ENCODE measurements around the gene PIGBOS1. TPM values are rescaled to one million over a fixed set of nuclear protein-coding genes. Genes with fewer than 3 reads are reported as not detected.
A peak's percentile ranks its signal among the peaks of the same experiment; 100 is the strongest.
"Not testable (repeated sequence)": the region's sequence is repeated elsewhere in the genome, so short reads cannot be mapped to it uniquely, and the experiment has no call there.

The PIGBOS1 gene
- total RNA-seq, 2 experiments from 2014 or later = 13.2 to 14.3 TPM

DNA sequence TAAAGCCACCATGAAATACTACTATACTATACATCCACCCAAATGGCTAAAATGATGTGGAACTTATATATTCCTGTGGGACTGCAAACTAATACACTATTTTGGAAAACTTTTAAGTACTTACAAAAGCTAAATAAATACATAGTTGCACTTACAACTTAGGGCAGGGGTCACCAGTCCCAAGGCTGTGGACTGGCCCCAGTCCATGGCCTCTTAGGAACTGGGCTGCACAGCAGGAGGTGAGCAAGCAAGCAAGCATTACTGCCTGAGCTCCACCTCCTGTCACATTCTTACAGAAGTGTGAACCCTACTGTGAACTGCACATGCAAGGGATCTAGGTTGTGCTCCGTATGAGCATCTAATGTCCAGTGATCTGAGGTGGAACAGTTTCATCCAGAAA, 18.2 kb upstream of the PIGBOS1 start:
- no peak for ATAC-seq
- Mint-ChIP-seq H3K27me3 (no peaks in the 10 kb centered on the region), H3K27ac (no peak overlapping the region), H3K4me1 (no peaks in the 10 kb centered on the region), H3K4me3 (no peak overlapping the region), H3K36me3 (peaks cover 29% of the 10 kb centered on the region), H3K9me3 (ENCODE audit: low read depth) (no peaks in the 10 kb centered on the region)
- no peak for DNase-seq
- CTCF ChIA-PET = interaction anchor here (1.6 kb wide), 1 partner anchor 71 kb away, joined by 3 read pairs; the partner anchor contains the start of genes CCPG1 and PIERCE2

DNA sequence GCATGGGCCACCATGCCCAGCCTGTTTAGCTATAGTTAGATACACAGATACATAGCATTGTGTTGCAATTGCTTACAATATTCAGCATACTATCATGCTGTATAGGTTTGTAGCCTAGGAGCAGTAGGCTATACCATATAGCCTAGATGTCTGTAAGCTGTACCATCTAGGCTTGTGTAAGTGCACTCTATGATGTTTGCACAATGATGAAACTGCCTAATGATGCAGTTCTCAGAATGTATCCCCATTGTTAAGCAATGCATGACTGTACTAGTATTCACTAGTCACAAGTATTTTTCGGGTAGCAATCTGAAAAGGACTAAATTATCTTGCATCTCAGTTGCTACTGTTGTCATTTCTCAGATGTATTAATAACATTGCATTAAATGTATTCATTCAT, 16.1 kb upstream of the PIGBOS1 start:
- Mint-ChIP-seq H3K27ac (no peak overlapping the region), H3K27me3 (no peaks in the 10 kb centered on the region), H3K4me3 (no peak overlapping the region), H3K9me3 (ENCODE audit: low read depth) (no peaks in the 10 kb centered on the region), H3K36me3 (peaks cover 37% of the 10 kb centered on the region), H3K4me1 (no peaks in the 10 kb centered on the region)
- DNase-seq = no peak
- ATAC-seq = no peak
- CTCF ChIA-PET = no interaction called here

DNA sequence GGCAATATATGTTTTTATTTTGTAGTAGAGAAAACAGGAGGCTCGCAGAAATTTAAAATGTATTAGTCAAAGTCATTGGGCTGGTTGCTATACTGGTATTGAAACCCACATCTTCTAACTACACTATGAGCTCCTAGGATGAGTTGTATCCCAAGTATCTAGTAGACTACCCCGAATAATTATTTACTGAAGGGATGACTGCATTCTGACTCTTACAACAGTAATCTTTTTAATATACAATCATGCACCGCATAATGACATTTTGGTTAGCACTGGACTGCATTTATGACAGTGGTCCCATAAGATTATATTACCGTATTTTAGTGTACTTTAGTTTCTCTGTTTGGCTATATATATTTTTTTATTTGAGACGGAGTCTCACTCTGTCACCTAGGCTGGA, 15.4 kb upstream of the PIGBOS1 start:
- no peak overlapping the region for H3K27ac Mint-ChIP-seq
- H3K4me1 Mint-ChIP-seq = no peaks in the 10 kb centered on the region
- no peaks in the 10 kb centered on the region for H3K9me3 Mint-ChIP-seq (ENCODE audit: low read depth)
- H3K4me3 Mint-ChIP-seq = no peak overlapping the region
- CTCF ChIA-PET = no interaction called here
- H3K27me3 Mint-ChIP-seq = no peaks in the 10 kb centered on the region
- H3K36me3 Mint-ChIP-seq = peaks cover 32% of the 10 kb centered on the region
- DNase-seq (no peak), ATAC-seq (no peak)

DNA sequence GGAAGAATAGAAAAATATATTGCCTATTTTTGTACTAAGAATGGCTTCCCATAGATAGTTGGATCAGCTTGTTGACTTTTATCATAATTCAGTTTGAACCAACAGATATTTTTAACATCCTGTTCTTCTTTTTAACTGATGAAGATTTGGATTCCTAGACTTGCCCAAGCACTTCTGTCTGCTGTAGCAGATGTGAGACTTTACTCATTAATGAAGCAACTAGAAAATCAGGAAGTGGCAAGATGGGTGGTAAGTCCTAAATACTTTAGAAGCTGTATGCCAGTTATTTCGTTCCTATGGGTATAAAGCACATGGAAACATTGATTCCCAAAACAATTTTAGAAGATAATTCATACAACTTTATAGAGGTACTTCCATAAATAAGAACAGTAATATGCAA, 8.5 kb upstream of the PIGBOS1 start:
- DNase-seq (no peak), ATAC-seq (no peak)
- CTCF ChIA-PET = no interaction called here
- Mint-ChIP-seq H3K27me3 (no peaks in the 10 kb centered on the region), H3K36me3 (peaks cover 24% of the 10 kb centered on the region), H3K4me1 (peaks cover 3% of the 10 kb centered on the region), H3K27ac (no peak overlapping the region), H3K9me3 (ENCODE audit: low read depth) (no peaks in the 10 kb centered on the region), H3K4me3 (no peak overlapping the region)

DNA sequence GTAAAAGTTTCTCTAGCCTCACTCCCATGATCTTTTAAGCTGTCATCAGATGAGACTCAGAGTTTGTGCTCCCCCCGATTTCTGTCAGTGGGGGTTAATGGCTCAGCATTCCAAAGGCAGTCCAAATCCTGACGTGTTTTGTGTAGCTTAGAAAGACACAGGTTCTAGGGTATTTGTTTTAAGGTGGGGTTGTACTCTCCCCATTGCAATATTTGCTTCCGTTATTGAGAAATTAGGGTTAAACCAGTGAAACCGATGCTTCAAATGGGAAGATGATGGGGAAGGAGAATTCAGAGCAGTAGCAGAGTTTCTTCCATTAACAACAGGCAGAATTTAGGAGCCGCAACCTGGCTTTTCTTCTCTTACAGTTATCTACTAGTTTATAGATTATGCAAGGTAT, 3.5 kb upstream of the PIGBOS1 start:
- H3K9me3 Mint-ChIP-seq (ENCODE audit: low read depth) = no peaks in the 10 kb centered on the region
- peaks cover 25% of the 10 kb centered on the region for H3K4me1 Mint-ChIP-seq
- peaks cover 30% of the 10 kb centered on the region for H3K36me3 Mint-ChIP-seq
- no peak overlapping the region for H3K27ac Mint-ChIP-seq
- no peak overlapping the region for H3K4me3 Mint-ChIP-seq
- CTCF ChIA-PET = interaction anchor here (1.1 kb wide), 1 partner anchor 117 kb away, joined by 4 read pairs; no protein-coding TSS in a partner anchor
- DNase-seq (no peak), ATAC-seq (no peak)
- H3K27me3 Mint-ChIP-seq = no peaks in the 10 kb centered on the region

DNA sequence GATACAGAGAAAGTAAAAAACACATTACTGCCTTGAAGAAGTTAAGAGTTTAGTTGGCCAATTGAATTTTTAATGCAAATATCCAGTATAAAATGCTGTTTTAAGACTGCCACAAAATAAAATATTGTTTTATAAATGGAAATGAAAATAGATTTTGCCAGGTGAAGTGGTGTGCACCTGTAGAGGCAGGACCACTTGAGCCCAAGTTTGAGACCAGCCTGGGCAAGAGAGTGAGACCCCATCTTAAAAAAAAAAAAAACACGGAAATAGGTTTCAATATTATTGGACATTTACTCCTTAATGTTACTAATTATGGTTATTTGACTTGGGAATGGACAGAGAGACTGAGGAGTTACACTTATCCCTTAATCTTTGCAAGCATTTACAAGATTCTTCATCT, 2.0 kb upstream of the PIGBOS1 start:
- Mint-ChIP-seq H3K36me3 (peaks cover 33% of the 10 kb centered on the region), H3K4me3 (no peak overlapping the region), H3K27ac (no peak overlapping the region), H3K27me3 (no peaks in the 10 kb centered on the region), H3K9me3 (ENCODE audit: low read depth) (no peaks in the 10 kb centered on the region), H3K4me1 (peaks cover 33% of the 10 kb centered on the region)
- DNase-seq (no peak), ATAC-seq (no peak)
- CTCF ChIA-PET = no interaction called here

DNA sequence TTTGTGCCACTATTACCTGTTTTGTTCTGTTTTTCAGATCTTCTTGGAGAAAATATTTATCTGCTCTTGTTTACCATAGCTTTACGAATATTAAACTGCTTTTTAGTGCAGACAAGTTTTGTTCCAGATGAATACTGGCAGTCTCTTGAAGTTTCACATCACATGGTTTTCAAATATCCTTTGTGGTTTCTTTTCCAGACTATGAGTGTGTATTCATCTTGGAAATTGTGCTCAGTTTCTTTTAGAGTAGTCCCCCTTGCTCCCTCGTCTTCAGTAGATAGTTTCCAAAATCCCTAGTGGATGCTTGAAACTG, 1.3 kb upstream of the PIGBOS1 start:
- no peaks in the 10 kb centered on the region for H3K9me3 Mint-ChIP-seq (ENCODE audit: low read depth)
- peak overlapping the region; percentile 94 for H3K4me3 Mint-ChIP-seq
- H3K27ac Mint-ChIP-seq = peak overlapping the region; percentile 68
- no peak for DNase-seq
- CTCF ChIA-PET = interaction anchor here (1.9 to 2.7 kb wide), 4 partner anchors 29 to 119 kb away, joined by 6 to 22 read pairs (median 13); partner anchors contain the start of genes CCPG1 and PIERCE2
- no peak for ATAC-seq
- H3K27me3 Mint-ChIP-seq = no peaks in the 10 kb centered on the region
- peaks cover 41% of the 10 kb centered on the region for H3K4me1 Mint-ChIP-seq
- H3K36me3 Mint-ChIP-seq = peaks cover 39% of the 10 kb centered on the region

DNA sequence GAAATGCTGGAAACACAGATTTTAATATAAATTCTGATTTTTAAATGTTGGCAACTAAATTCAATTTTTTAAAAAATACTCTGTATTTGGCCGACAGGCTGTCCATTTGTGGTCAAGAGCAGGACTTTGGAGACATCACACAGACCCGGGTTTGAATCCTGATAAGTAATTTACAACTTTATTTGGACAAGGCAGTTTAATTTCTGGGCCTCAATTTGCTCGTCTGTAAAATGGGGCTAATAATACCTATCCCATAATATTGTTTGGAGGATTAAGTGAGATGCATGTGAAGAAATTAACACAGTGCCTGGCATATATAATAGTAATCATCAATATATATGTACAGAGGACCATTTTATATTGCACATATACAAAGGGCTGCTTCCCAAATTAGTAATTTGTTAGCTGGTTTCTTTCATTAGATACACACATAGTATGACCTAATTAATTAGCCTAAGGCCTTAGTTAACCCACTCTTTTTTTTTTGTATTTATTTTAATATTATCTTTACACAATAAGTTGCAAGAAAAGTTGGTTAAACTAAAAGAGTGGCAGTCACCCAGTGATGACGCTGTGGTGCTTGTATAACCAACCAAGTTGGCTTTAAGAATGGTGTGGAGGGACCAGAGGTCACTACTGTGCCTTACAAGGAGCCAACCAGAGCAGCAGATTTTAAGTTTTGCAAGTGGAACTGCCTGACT, 764 bp upstream of the PIGBOS1 start:
- CTCF ChIA-PET = interaction anchor here (0.8 to 2.7 kb wide), 10 partner anchors 25 to 120 kb away, joined by 3 to 22 read pairs (median 4); partner anchors contain the start of genes CCPG1 and PIERCE2
- H3K4me3 Mint-ChIP-seq = peak overlapping the region; percentile 94
- peak; percentile 62 for DNase-seq
- peak overlapping the region; percentile 99 for H3K27ac Mint-ChIP-seq
- H3K36me3 Mint-ChIP-seq = peaks cover 43% of the 10 kb centered on the region
- H3K4me1 Mint-ChIP-seq = peaks cover 45% of the 10 kb centered on the region
- no peaks in the 10 kb centered on the region for H3K27me3 Mint-ChIP-seq
- no peaks in the 10 kb centered on the region for H3K9me3 Mint-ChIP-seq (ENCODE audit: low read depth)
- no peak for ATAC-seq

DNA sequence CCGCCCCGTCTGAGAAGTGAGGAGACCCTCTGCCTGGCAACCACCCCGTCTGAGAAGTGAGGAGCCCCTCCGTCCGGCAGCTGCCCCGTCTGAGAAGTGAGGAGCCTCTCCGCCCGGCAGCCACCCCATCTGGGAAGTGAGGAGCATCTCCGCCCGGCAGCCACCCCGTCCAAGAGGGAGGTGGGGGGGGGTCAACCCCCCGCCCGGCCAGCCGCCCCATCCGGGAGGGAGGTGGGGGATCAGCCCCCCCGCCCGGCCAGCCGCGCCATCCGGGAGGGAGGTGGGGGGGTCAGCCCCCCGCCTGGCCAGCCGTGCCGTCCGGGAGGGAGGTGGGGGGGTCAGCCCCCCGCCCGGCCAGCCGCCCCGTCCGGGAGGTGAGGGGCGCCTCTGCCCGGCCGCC, 16.1 kb downstream of the PIGBOS1 start:
- CTCF ChIA-PET; H3K36me3 Mint-ChIP-seq; ATAC-seq; H3K27ac Mint-ChIP-seq; H3K4me1 Mint-ChIP-seq; H3K9me3 Mint-ChIP-seq (ENCODE audit: low read depth); H3K27me3 Mint-ChIP-seq; H3K4me3 Mint-ChIP-seq; DNase-seq: not testable (repeated sequence)

DNA sequence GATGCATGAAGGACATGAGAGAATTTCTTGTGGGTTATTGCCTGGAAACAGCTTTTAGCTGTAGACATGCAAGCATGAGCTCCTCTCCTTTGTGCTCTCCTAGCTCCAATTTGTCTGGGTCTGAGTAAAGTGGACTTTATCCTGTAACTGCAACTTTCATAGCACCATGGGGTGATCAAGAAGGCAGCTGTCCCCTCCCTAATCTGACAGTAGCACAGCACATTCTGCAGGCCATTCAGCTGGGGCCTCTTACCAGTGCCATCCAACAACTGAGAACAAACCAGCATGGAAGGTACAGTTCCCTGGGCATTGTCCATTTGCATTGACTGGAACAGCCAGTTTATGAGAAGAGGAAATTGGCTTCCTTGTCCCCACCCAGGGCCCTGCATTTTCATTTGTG, 21.6 kb downstream of the PIGBOS1 start:
- CTCF ChIA-PET = interaction anchor here (0.7 kb wide), 2 partner anchors 87 to 1491 kb away, joined by 3 read pairs; no protein-coding TSS in a partner anchor
- no peak for ATAC-seq

DNA sequence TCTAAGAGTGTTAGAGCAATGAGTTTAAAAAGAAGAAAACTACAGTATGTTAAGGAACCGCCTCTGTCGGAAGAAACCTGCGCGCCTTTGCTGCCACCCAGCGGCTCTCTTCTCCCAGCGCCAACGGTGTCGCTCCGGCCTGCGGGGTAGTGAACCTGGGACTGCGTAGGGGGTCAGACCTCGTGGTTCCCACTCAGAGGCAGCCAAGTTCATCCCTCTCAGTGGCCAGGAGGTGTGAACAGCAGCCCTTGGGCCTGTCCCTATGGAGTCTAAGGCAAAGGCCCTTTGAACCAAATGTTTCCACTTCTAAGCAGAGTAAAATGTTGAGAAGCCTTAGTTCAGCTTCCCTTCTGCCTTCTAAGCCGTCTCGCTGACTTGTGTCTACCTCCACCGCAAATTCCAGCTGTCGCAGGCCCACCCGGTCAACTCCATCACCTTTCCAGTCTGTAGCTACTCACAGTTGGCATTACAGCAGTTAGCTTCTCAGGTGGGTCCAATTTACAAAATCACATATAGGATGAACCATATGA, 28.3 kb downstream of the PIGBOS1 start:
- H3K9me3 Mint-ChIP-seq (ENCODE audit: low read depth) = no peaks in the 10 kb centered on the region
- peaks cover 27% of the 10 kb centered on the region for H3K36me3 Mint-ChIP-seq
- ATAC-seq = peak; percentile 70
- peak overlapping the region; percentile 89 for H3K27ac Mint-ChIP-seq
- DNase-seq = peak; percentile 90
- H3K27me3 Mint-ChIP-seq = no peaks in the 10 kb centered on the region
- peaks cover 25% of the 10 kb centered on the region for H3K4me1 Mint-ChIP-seq
- H3K4me3 Mint-ChIP-seq = peak overlapping the region; percentile 95
- CTCF ChIA-PET = interaction anchor here (0.6 to 3.0 kb wide), 16 partner anchors 13 to 149 kb away, joined by 3 to 35 read pairs (median 3); partner anchors contain the start of genes PIGB, PIGBOS1 and RSL24D1

More for the DNA sequence above, 21.6 kb downstream of the PIGBOS1 start:
- DNase-seq = no peak
- Mint-ChIP-seq H3K36me3 (no peaks in the 10 kb centered on the region), H3K4me3 (no peak overlapping the region), H3K27me3 (no peaks in the 10 kb centered on the region), H3K4me1 (no peaks in the 10 kb centered on the region), H3K27ac (no peak overlapping the region), H3K9me3 (ENCODE audit: low read depth) (no peaks in the 10 kb centered on the region)

DNA sequence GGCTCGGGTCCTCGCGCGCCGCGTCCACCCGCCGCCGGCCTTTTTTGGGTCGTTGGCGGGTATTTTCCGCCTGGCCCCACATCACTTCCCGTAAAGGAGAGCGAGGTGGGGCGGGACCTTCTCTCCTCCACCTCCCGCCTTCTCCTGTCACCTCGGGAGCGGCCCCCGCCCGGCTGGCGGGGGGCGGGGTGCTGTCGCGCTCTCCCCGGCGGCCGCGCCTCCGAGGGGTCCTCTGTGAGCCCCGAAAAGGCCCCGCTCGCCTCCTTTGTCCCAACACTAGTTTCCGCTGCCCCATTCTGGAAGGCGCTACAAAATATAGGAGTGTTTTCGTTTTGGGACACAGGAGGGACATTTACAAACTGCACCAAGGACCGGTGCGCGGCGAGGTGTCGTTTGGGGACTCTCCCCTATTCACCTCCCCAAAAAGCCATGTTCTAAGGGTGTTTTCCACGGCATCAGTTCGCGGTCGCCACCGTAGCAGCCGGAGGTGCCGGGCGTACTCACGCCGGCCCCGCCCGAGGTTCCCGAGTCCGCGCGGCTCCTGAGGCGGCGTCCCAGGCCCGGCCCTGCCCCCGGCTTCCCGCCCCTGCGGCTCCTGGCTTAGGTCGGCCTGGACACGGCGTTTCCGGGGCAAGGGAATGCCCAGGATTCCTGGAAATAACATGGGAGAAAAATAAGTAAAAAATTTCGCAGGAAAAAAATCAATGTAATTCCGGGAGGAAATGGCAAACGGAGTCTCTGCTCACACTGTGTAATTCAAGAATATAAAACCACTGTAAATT, 29.0 kb downstream of the PIGBOS1 start, which contains the start of gene RAB27A:
TSS of gene RAB27A (minus strand) at position 68 of the 782 bp plus-strand sequence. CDS start 54,879 bp downstream, outside the sequence.
- Mint-ChIP-seq H3K27ac (peak within 1 kb of the TSS; percentile 94), H3K9me3 (ENCODE audit: low read depth) (no peaks in the 10 kb centered on the region), H3K4me3 (peak within 1 kb of the TSS; percentile 95), H3K36me3 (peaks cover 31% of the 10 kb centered on the region), H3K27me3 (no peaks in the 10 kb centered on the region), H3K4me1 (peaks cover 31% of the 10 kb centered on the region)
- DNase-seq (peak; percentile 90), ATAC-seq (peak; percentile 73)
- CTCF ChIA-PET = interaction anchor here (0.9 to 10.8 kb wide), 7 partner anchors 12 to 150 kb away, joined by 3 to 100 read pairs (median 4); no protein-coding TSS in a partner anchor

DNA sequence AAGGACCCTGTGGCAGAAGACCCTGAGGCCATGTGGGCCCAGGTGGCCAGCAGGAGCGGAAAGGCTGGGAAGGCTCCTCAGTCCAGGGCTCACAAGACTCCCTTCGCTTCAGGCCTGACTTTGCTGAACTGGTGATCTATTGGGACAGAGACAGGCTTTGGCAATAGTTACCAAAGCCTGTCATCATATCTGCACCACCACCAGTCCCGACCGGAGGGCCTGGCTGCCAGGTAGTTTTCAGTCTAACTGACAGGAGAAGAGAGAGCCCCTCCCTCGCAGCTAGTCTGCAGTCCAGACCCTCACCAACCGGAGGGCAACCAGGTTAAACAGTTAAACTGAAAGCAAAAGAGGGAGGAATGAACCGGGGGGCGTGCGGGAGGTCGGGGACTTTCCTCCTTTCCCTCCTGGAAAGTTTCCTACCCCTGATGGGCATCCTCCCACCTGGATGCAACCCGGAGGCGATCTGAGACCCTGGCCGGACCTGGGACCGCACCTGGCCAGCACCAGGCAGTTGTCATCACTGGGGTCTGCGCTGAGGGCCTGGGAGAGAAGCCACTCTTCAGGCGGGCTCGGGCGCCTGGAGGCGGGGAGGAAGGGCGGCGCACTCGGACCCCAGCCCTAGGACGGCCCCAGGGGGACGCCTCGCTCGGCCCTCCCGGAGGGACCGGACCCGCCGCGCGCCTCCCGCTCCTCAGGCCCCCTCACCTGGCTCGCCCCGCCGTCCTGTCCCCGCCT, 29.7 kb downstream of the PIGBOS1 start:
- Mint-ChIP-seq H3K36me3 (peaks cover 37% of the 10 kb centered on the region), H3K9me3 (ENCODE audit: low read depth) (no peaks in the 10 kb centered on the region), H3K27ac (peak overlapping the region; percentile 94), H3K4me3 (peak overlapping the region; percentile 95), H3K27me3 (no peaks in the 10 kb centered on the region), H3K4me1 (peaks cover 39% of the 10 kb centered on the region)
- ATAC-seq = peak; percentile 40
- peak; percentile 71 for DNase-seq
- CTCF ChIA-PET = interaction anchor here (0.7 to 10.8 kb wide), 4 partner anchors 22 to 91 kb away, joined by 3 to 100 read pairs (median 9); no protein-coding TSS in a partner anchor
